Measurements from ENCODE around the gene IQCK.

Gene IQCK

DNA sequence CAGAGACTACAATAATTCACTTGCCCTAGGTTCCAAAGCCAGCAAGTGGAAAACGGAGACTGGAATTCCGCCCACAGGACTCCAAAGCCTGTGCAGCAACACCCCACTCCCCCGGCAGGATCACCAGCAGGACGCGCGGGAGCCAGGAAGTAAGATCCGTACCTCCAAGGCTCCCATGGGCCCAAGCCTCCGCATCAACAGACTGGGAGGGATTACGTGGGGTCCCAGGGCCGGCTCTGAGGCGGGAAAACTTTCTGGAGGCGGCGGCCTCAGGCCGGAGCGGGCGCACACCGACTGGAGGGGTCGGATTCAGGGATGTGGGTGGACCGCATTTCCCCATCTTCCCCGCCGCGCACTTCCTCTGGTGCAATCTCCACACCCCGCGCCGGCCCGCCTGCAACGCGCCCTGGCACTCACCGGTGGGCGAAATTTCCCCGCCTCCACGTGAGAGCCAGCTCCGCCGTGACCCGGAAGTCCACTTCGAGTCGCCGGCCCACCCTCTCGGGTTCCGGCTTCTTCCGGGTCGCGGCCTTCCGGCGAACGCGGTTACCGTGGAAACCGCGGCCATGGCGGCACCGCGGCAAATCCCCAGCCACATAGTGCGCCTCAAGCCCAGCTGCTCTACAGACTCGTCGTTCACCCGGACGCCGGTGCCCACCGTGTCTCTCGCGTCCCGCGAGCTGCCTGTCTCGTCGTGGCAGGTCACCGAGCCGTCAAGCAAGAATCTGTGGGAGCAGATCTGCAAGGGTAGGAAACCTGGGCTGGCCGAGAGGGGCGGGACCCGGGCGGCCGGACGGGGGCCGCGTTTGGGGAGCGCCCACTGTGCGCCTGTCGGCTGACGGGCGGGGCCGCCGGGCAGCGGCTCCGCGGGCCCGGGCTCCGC lies at the start of gene IQCK, which contains the start of gene KNOP1 (continued):
- TF ChIP-seq, protein P1, sequence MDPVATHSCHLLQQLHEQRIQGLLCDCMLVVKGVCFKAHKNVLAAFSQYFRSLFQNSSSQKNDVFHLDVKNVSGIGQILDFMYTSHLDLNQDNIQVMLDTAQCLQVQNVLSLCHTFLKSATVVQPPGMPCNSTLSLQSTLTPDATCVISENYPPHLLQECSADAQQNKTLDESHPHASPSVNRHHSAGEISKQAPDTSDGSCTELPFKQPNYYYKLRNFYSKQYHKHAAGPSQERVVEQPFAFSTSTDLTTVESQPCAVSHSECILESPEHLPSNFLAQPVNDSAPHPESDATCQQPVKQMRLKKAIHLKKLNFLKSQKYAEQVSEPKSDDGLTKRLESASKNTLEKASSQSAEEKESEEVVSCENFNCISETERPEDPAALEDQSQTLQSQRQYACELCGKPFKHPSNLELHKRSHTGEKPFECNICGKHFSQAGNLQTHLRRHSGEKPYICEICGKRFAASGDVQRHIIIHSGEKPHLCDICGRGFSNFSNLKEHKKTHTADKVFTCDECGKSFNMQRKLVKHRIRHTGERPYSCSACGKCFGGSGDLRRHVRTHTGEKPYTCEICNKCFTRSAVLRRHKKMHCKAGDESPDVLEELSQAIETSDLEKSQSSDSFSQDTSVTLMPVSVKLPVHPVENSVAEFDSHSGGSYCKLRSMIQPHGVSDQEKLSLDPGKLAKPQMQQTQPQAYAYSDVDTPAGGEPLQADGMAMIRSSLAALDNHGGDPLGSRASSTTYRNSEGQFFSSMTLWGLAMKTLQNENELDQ (tag by site-specific recombination; IDR thresholded peaks at IDR 0.05; ENCODE audit: low read depth) = no peak
- TF ChIP-seq ZFHX2 (tag by site-specific recombination; conservative IDR thresholded peaks at IDR 0.05) = peak; percentile 98
- TF ChIP-seq SALL2 (tag by site-specific recombination; IDR thresholded peaks at IDR 0.05; ENCODE audit: borderline replicate concordance) = no peak
- TF ChIP-seq ZBTB48 (tag by site-specific recombination; IDR thresholded peaks at IDR 0.05) = no peak
- 0 out of 2 replicates have a peak, but pooled peaks have one; percentile 68 for TF ChIP-seq ZNF324 (tag by site-specific recombination; IDR thresholded peaks at IDR 0.05)
- TF ChIP-seq ZNF292 (tag by site-specific recombination; IDR thresholded peaks at IDR 0.05; ENCODE audit: borderline replicate concordance, low read depth) = no peak
- TF ChIP-seq, protein P2, sequence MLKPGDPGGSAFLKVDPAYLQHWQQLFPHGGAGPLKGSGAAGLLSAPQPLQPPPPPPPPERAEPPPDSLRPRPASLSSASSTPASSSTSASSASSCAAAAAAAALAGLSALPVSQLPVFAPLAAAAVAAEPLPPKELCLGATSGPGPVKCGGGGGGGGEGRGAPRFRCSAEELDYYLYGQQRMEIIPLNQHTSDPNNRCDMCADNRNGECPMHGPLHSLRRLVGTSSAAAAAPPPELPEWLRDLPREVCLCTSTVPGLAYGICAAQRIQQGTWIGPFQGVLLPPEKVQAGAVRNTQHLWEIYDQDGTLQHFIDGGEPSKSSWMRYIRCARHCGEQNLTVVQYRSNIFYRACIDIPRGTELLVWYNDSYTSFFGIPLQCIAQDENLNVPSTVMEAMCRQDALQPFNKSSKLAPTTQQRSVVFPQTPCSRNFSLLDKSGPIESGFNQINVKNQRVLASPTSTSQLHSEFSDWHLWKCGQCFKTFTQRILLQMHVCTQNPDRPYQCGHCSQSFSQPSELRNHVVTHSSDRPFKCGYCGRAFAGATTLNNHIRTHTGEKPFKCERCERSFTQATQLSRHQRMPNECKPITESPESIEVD (tag by site-specific recombination; IDR thresholded peaks at IDR 0.05) = no peak
- no peak for TF ChIP-seq ZNF555 (tag by site-specific recombination; conservative IDR thresholded peaks at IDR 0.05)
- TF ChIP-seq, protein P3, sequence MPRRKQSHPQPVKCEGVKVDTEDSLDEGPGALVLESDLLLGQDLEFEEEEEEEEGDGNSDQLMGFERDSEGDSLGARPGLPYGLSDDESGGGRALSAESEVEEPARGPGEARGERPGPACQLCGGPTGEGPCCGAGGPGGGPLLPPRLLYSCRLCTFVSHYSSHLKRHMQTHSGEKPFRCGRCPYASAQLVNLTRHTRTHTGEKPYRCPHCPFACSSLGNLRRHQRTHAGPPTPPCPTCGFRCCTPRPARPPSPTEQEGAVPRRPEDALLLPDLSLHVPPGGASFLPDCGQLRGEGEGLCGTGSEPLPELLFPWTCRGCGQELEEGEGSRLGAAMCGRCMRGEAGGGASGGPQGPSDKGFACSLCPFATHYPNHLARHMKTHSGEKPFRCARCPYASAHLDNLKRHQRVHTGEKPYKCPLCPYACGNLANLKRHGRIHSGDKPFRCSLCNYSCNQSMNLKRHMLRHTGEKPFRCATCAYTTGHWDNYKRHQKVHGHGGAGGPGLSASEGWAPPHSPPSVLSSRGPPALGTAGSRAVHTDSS (tag by site-specific recombination; IDR thresholded peaks at IDR 0.05) = no peak
- no peak for TF ChIP-seq ZNF514 (tag by site-specific recombination; IDR thresholded peaks at IDR 0.05)
- TF ChIP-seq, protein P4, sequence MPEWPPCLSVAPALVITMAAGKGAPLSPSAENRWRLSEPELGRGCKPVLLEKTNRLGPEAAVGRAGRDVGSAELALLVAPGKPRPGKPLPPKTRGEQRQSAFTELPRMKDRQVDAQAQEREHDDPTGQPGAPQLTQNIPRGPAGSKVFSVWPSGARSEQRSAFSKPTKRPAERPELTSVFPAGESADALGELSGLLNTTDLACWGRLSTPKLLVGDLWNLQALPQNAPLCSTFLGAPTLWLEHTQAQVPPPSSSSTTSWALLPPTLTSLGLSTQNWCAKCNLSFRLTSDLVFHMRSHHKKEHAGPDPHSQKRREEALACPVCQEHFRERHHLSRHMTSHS (tag by site-specific recombination; IDR thresholded peaks at IDR 0.05) = no peak
- TF ChIP-seq ZNF529 (tag by site-specific recombination; IDR thresholded peaks at IDR 0.05; ENCODE audit: insufficient replicate concordance) = no peak
- no peak for TF ChIP-seq GLI2 (tag by site-specific recombination; IDR thresholded peaks at IDR 0.05; ENCODE audit: borderline replicate concordance, low read depth)
- TF ChIP-seq ZNF274 (IDR thresholded peaks at IDR 0.05; ENCODE audit: low read length) = no peak
- TF ChIP-seq ZNF274 (tag by site-specific recombination; IDR thresholded peaks at IDR 0.05; ENCODE audit: borderline replicate concordance) = no peak
- TF ChIP-seq, protein P5, sequence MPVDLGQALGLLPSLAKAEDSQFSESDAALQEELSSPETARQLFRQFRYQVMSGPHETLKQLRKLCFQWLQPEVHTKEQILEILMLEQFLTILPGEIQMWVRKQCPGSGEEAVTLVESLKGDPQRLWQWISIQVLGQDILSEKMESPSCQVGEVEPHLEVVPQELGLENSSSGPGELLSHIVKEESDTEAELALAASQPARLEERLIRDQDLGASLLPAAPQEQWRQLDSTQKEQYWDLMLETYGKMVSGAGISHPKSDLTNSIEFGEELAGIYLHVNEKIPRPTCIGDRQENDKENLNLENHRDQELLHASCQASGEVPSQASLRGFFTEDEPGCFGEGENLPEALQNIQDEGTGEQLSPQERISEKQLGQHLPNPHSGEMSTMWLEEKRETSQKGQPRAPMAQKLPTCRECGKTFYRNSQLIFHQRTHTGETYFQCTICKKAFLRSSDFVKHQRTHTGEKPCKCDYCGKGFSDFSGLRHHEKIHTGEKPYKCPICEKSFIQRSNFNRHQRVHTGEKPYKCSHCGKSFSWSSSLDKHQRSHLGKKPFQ (tag by site-specific recombination; IDR thresholded peaks at IDR 0.05) = no peak
- TF ChIP-seq, protein P6, sequence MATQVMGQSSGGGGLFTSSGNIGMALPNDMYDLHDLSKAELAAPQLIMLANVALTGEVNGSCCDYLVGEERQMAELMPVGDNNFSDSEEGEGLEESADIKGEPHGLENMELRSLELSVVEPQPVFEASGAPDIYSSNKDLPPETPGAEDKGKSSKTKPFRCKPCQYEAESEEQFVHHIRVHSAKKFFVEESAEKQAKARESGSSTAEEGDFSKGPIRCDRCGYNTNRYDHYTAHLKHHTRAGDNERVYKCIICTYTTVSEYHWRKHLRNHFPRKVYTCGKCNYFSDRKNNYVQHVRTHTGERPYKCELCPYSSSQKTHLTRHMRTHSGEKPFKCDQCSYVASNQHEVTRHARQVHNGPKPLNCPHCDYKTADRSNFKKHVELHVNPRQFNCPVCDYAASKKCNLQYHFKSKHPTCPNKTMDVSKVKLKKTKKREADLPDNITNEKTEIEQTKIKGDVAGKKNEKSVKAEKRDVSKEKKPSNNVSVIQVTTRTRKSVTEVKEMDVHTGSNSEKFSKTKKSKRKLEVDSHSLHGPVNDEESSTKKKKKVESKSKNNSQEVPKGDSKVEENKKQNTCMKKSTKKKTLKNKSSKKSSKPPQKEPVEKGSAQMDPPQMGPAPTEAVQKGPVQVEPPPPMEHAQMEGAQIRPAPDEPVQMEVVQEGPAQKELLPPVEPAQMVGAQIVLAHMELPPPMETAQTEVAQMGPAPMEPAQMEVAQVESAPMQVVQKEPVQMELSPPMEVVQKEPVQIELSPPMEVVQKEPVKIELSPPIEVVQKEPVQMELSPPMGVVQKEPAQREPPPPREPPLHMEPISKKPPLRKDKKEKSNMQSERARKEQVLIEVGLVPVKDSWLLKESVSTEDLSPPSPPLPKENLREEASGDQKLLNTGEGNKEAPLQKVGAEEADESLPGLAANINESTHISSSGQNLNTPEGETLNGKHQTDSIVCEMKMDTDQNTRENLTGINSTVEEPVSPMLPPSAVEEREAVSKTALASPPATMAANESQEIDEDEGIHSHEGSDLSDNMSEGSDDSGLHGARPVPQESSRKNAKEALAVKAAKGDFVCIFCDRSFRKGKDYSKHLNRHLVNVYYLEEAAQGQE (tag by site-specific recombination; IDR thresholded peaks at IDR 0.05) = no peak
- TF ChIP-seq ZNF350 (tag by site-specific recombination; IDR thresholded peaks at IDR 0.05) = no peak
- TF ChIP-seq GLIS2 (tag by site-specific recombination; IDR thresholded peaks at IDR 0.05) = peak; percentile 88
- no peak for TF ChIP-seq MEIS1 (CRISPR knock-in tag; IDR thresholded peaks at IDR 0.05; ENCODE audit: borderline replicate concordance)
- no peak for TF ChIP-seq ZNF791 (tag by site-specific recombination; IDR thresholded peaks at IDR 0.05)
- no peak for TF ChIP-seq ZNF140 (tag by site-specific recombination; IDR thresholded peaks at IDR 0.05)
- no peak for TF ChIP-seq BCL11A (tag by site-specific recombination; IDR thresholded peaks at IDR 0.05; ENCODE audit: low read depth)
- peak; percentile 85 for TF ChIP-seq ZNF76 (tag by site-specific recombination; IDR thresholded peaks at IDR 0.05; ENCODE audit: borderline replicate concordance, low read depth)
- TF ChIP-seq MYNN (tag by site-specific recombination; IDR thresholded peaks at IDR 0.05; ENCODE audit: borderline replicate concordance) = peak; percentile 22; the same call in 1 of the 2 replicates
- no peak for TF ChIP-seq ZFP41 (tag by site-specific recombination; IDR thresholded peaks at IDR 0.05; ENCODE audit: borderline replicate concordance)
- TF ChIP-seq GFI1B (tag by site-specific recombination; IDR thresholded peaks at IDR 0.05) = no peak

Data from HEK293 (cell line).